Peyer's patch (tissue), 4 donors: ENCODE results near the gene SPIN1. TPM values are rescaled to one million over a fixed set of nuclear protein-coding genes. Genes with fewer than 3 reads are reported as not detected.

Source experiments
- DNase-seq, 3 donors: peaks; one replicate each; pipeline ENCODE4 v3.0.0-alpha.2; 2017 to 2019
- H3K27ac ChIP-seq, 4 donors: fragments of 200-600 bp; sonication (generic); one replicate each; pipeline ENCODE4 v1.5.1; 2016 to 2019
- H3K27me3 ChIP-seq, 2 donors: fragments of 200-600 bp; sonication (generic); one replicate each; pipeline ENCODE4 v1.5.1; 2019
- H3K36me3 ChIP-seq, 3 donors: fragments of 200-600 bp; sonication (generic); one replicate each; pipeline ENCODE4 v1.5.1; 2016 to 2019
- H3K4me1 ChIP-seq, 4 donors: fragments of 200-600 bp; sonication (generic); one replicate each; pipeline ENCODE4 v1.5.1; 2016 to 2019
- H3K4me3 ChIP-seq, 4 donors: fragments of 200-600 bp; sonication (generic); 1 replicate in 3 of 4; 2 replicates in 1 of 4; pipeline ENCODE4 v1.5.1; 2016 to 2019; ENCODE audit warnings: mild to moderate bottlenecking in 1 of 4
- H3K9me3 ChIP-seq, 4 donors: fragments of 200-600 bp; sonication (generic); one replicate each; pipeline ENCODE4 v1.5.1; 2016 to 2019; ENCODE audit warnings: mild to moderate bottlenecking in 1 of 4
- CTCF ChIP-seq, 6 experiments: fragments of 450-650 bp in 4 of 6; fragments of 200-600 bp in 2 of 6; sonication (generic) in 1 of 6; IDR thresholded peaks; one replicate each; pipeline ENCODE4 v1.5.1; 2017 to 2019; ENCODE audit warnings: antibody characterized with exemption in 6 of 6, mild to moderate bottlenecking in 3 of 6, moderate library complexity in 1 of 6
- POLR2A ChIP-seq, 2 donors: fragments of 450-650 bp; IDR thresholded peaks; one replicate each; pipeline ENCODE4 v1.5.1; 2017; ENCODE audit warnings: antibody characterized with exemption in 2 of 2, mild to moderate bottlenecking in 2 of 2, moderate library complexity in 2 of 2
- total RNA-seq, 4 donors: library from RNA; depleted of rRNA; stranded (reverse); fragments of >200 nt; gene quantifications; one replicate each; pipeline ENCODE4 v1.1.0, GENCODE V29; 2016

Gene SPIN1
- total RNA-seq, 4 donors from 2014 or later, result 48.9 to 57.8 (median 53.7) TPM

DNA sequence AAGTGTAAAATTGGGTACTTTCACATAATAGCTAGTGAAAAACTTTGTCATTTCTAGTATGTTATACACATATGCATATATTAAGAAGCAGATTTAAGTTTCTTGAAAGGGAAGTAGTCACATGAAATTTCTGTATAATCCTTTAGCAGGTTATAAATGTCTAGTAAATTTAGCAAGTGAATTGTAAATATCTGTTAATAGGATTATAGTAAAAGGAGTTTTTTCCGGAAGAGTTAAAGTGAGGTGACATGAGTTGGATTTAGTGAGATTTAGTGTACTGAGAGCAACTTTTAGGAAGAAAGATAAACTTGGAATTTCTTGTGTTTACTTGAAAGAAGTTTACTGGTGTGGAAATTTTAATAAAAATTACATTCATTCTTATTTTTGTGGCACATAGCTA lies 38.4 kb downstream of the SPIN1 start:
- Histone ChIP-seq H3K4me3 (no peak overlapping the region), H3K27ac (no peak overlapping the region), H3K9me3 (no peaks in the 10 kb centered on the region), H3K27me3 (no peaks in the 10 kb centered on the region), H3K4me1 (no peaks in the 10 kb centered on the region), H3K36me3 (peaks cover 0 to 21% (median 0%) of the 10 kb centered on the region in 3 donors)
- TF ChIP-seq POLR2A (IDR thresholded peaks at IDR 0.05) (no peak), CTCF (IDR thresholded peaks at IDR 0.05) (no peak)
- no peak for DNase-seq

GRCh38 chr9:88429595-88430430 lies 41.6 kb downstream of the SPIN1 start:
- no peak overlapping the region for H3K4me3 ChIP-seq
- DNase-seq, result no peak
- H3K27me3 ChIP-seq, result no peaks in the 10 kb centered on the region
- TF ChIP-seq CTCF (IDR thresholded peaks at IDR 0.05), result no peak
- no peak for TF ChIP-seq POLR2A (IDR thresholded peaks at IDR 0.05)
- no peaks in the 10 kb centered on the region for H3K9me3 ChIP-seq
- H3K27ac ChIP-seq, result no peak overlapping the region
- H3K36me3 ChIP-seq, result peaks cover 0 to 47% (median 0%) of the 10 kb centered on the region in 3 donors
- H3K4me1 ChIP-seq, result no peaks in the 10 kb centered on the region

GRCh38 chr9:88433583-88434255 lies 45.5 kb downstream of the SPIN1 start:
- no peak for TF ChIP-seq CTCF (IDR thresholded peaks at IDR 0.05)
- no peak for TF ChIP-seq POLR2A (IDR thresholded peaks at IDR 0.05)
- Histone ChIP-seq H3K36me3 (peaks cover 0 to 43% (median 0%) of the 10 kb centered on the region in 3 donors), H3K9me3 (no peaks in the 10 kb centered on the region), H3K27ac (no peak overlapping the region), H3K4me1 (peaks cover 0 to 5% (median 0%) of the 10 kb centered on the region in 4 donors), H3K4me3 (no peak overlapping the region), H3K27me3 (no peaks in the 10 kb centered on the region)
- no peak for DNase-seq

- Histone ChIP-seq H3K4me3 (no peak overlapping the region), H3K27ac (peak overlapping the region in 1 of 4 donors; percentile 18), H3K36me3 (peaks cover 0 to 41% (median 0%) of the 10 kb centered on the region in 3 donors), H3K27me3 (no peaks in the 10 kb centered on the region), H3K4me1 (peaks cover 0 to 5% (median 0%) of the 10 kb centered on the region in 4 donors), H3K9me3 (no peaks in the 10 kb centered on the region)
- no peak for TF ChIP-seq POLR2A (IDR thresholded peaks at IDR 0.05)
- no peak for TF ChIP-seq CTCF (IDR thresholded peaks at IDR 0.05)
- no peak for DNase-seq
These were observed 47.1 kb downstream of the SPIN1 start for GRCh38 chr9:88435336-88435735.

DNA sequence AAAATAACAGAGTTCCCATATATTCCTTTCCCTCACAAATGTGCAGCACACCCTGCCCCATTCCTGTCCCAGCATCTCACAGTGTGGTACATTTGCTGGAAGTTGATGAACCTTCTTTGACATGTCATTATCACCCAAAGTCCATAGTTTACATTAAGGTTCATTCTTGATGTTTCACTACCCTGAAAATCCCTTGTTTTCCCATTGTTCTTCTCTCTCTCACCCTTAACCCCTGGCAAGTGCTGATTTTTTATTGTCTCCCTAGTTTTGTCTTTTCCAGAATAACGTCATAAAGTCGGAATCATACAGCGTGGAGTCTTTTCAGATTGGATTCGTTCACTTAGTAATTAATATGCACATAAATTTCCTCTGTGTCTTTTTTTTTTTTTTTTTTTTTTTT lies 48.1 kb downstream of the SPIN1 start:
- no peak for DNase-seq
- H3K4me1 ChIP-seq, result peaks cover 0 to 5% (median 0%) of the 10 kb centered on the region in 4 donors
- H3K36me3 ChIP-seq, result peaks cover 0 to 38% (median 0%) of the 10 kb centered on the region in 3 donors
- no peak for TF ChIP-seq POLR2A (IDR thresholded peaks at IDR 0.05)
- TF ChIP-seq CTCF (IDR thresholded peaks at IDR 0.05), result no peak
- no peaks in the 10 kb centered on the region for H3K9me3 ChIP-seq
- H3K27ac ChIP-seq, result peak overlapping the region in 1 of 4 donors; percentile 4
- no peak overlapping the region for H3K4me3 ChIP-seq
- H3K27me3 ChIP-seq, result no peaks in the 10 kb centered on the region
